A673 (cell line): ENCODE data around the gene NCKAP5.

ENCODE experiments used
- EZH2 ChIP-seq: fragments of 200-600 bp; sonication (generic); IDR thresholded peaks from 2 replicates; pipeline ENCODE4 v1.6.1; 2017; ENCODE audit warnings: borderline replicate concordance, low read depth, mild to moderate bottlenecking, mixed read lengths, antibody characterized with exemption, low read length; ENCODE audit not compliant: poor library complexity, severe bottlenecking
- TF ChIP-seq, protein P1 (sequence below): fragments of 300-800, 200-600 bp; sonication (generic); conservative IDR thresholded peaks from 2 replicates; pipeline ENCODE4 v1.5.1; 2017; ENCODE audit warnings: low read depth, mild to moderate bottlenecking, antibody characterized with exemption, low read length, moderate library complexity, mixed read lengths

- TF ChIP-seq, protein P1, sequence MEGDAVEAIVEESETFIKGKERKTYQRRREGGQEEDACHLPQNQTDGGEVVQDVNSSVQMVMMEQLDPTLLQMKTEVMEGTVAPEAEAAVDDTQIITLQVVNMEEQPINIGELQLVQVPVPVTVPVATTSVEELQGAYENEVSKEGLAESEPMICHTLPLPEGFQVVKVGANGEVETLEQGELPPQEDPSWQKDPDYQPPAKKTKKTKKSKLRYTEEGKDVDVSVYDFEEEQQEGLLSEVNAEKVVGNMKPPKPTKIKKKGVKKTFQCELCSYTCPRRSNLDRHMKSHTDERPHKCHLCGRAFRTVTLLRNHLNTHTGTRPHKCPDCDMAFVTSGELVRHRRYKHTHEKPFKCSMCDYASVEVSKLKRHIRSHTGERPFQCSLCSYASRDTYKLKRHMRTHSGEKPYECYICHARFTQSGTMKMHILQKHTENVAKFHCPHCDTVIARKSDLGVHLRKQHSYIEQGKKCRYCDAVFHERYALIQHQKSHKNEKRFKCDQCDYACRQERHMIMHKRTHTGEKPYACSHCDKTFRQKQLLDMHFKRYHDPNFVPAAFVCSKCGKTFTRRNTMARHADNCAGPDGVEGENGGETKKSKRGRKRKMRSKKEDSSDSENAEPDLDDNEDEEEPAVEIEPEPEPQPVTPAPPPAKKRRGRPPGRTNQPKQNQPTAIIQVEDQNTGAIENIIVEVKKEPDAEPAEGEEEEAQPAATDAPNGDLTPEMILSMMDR: no peak
- no peak for TF ChIP-seq EZH2
These were observed 926.4 kb downstream of the NCKAP5 start for GRCh38 chr2:132641819-132642218.
